ENCODE data around the gene LENG8.

DNA sequence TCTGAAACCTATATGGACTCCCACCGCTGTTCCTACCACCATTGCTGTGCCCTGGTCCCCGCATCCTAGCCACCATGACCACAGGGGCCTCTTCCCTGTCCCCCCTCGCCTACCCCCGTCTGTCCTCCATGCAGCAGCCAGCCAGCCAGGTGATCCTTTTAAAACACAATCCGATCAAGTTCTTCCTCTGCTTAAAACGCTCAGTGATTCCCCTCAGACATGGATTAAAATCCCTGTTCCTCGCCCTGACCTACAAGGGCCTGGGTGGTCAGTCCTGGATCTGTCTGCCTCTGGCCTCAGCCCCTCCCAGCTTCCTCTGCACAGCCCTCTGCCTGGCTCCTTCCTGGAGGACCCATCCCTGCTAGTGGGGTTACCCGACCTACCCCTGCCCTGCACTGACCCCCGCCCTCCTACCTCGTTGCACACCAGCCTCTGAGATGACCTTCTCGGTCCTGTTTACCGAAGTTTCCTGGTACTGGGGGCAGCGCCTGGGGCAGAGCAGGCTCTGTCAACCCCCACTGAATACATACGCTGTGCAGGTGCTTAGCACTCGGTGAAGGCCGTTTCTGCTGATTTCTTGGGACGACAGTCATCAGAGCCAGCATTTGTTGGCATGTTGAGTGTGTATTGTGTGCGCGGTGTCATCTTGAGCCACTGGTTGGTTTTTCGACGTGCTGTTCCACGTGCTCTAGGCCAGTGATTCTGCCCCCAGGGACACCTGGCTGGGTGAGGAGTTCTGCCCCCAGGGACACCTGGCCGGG is 14.7 kb upstream of the LENG8 start:
- TF ChIP-seq, protein P1, sequence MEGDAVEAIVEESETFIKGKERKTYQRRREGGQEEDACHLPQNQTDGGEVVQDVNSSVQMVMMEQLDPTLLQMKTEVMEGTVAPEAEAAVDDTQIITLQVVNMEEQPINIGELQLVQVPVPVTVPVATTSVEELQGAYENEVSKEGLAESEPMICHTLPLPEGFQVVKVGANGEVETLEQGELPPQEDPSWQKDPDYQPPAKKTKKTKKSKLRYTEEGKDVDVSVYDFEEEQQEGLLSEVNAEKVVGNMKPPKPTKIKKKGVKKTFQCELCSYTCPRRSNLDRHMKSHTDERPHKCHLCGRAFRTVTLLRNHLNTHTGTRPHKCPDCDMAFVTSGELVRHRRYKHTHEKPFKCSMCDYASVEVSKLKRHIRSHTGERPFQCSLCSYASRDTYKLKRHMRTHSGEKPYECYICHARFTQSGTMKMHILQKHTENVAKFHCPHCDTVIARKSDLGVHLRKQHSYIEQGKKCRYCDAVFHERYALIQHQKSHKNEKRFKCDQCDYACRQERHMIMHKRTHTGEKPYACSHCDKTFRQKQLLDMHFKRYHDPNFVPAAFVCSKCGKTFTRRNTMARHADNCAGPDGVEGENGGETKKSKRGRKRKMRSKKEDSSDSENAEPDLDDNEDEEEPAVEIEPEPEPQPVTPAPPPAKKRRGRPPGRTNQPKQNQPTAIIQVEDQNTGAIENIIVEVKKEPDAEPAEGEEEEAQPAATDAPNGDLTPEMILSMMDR (IDR thresholded peaks at IDR 0.05): no peak
- TF ChIP-seq POLR2A (IDR thresholded peaks at IDR 0.05): no peak
- TF ChIP-seq POLR2AphosphoS5 (IDR thresholded peaks at IDR 0.05): peak in 1 of 4 donors; percentile 11
